MCF 10A (cell line): ENCODE measurements around the gene CKM. TPM values are rescaled to one million over a fixed set of nuclear protein-coding genes. Genes with fewer than 3 reads are reported as not detected.

Experiments
- BruUV-seq: library from RNA; stranded (reverse); fragments of 400-500 nt; replicated peaks from 2 replicates; lab custom pipeline; 2021; lab: Mats Ljungman, UMichigan
- CTCF ChIA-PET: fragments of 300-600 bp; sonication (Branson Sonifier 250); formaldehyde crosslinking; extraction: SDS; loops from one replicate; lab custom pipeline; 2021; ENCODE audit warnings: antibody characterized with exemption, inconsistent platforms; lab: Yijun Ruan, JAX
- POLR2A ChIA-PET: fragments of 300-600, 350-650 bp; sonication (Branson Sonifier 250); formaldehyde crosslinking; extraction: SDS; loops from one replicate; lab custom pipeline; 2020; ENCODE audit warnings: antibody characterized with exemption, inconsistent platforms; lab: Yijun Ruan, JAX
- DNase-seq: peaks from one replicate; pipeline ENCODE4 v3.0.0-alpha.2; 2018; ENCODE audit not compliant: unreplicated experiment
- H3K27ac Mint-ChIP-seq: one replicate; pipeline ENCODE4 v1.8.0; 2022; ENCODE audit warnings: mild to moderate bottlenecking, low read depth, mixed read lengths; ENCODE audit not compliant: unreplicated experiment
- H3K27me3 Mint-ChIP-seq: one replicate; pipeline ENCODE4 v1.8.0; 2022; ENCODE audit warnings: mixed read lengths; ENCODE audit not compliant: insufficient read depth, unreplicated experiment
- H3K36me3 Mint-ChIP-seq: one replicate; pipeline ENCODE4 v1.8.0; 2022; ENCODE audit warnings: mild to moderate bottlenecking, moderate library complexity, mixed read lengths; ENCODE audit not compliant: insufficient read depth, unreplicated experiment
- H3K4me1 Mint-ChIP-seq: one replicate; pipeline ENCODE4 v1.8.0; 2022; ENCODE audit warnings: mixed read lengths; ENCODE audit not compliant: insufficient read depth, unreplicated experiment
- H3K4me3 Mint-ChIP-seq: one replicate; pipeline ENCODE4 v1.8.0; 2022; ENCODE audit warnings: mild to moderate bottlenecking, moderate library complexity, mixed read lengths; ENCODE audit not compliant: unreplicated experiment
- H3K9me3 Mint-ChIP-seq: one replicate; pipeline ENCODE4 v1.8.0; 2022; ENCODE audit warnings: mixed read lengths; ENCODE audit not compliant: unreplicated experiment
- intact Hi-C: fragments of 100-400 bp; cut with micrococcal nuclease; formaldehyde crosslinking; loops from 2 replicates; pipeline ENCODE4 v1.14.1; 2022
- total RNA-seq: library from RNA; stranded (reverse); gene quantifications from 2 replicates; pipeline ENCODE4 v1.2.3, GENCODE V29; 2022
- TF ChIP-seq, protein P1 (sequence below): fragments of 200-600 bp; IDR thresholded peaks from one replicate; pipeline ENCODE4 v1.8.0; 2022; ENCODE audit warnings: antibody characterized with exemption, mild to moderate bottlenecking; ENCODE audit not compliant: unreplicated experiment

CKM gene
- total RNA-seq, 1 experiment from 2014 or later = not detected

DNA sequence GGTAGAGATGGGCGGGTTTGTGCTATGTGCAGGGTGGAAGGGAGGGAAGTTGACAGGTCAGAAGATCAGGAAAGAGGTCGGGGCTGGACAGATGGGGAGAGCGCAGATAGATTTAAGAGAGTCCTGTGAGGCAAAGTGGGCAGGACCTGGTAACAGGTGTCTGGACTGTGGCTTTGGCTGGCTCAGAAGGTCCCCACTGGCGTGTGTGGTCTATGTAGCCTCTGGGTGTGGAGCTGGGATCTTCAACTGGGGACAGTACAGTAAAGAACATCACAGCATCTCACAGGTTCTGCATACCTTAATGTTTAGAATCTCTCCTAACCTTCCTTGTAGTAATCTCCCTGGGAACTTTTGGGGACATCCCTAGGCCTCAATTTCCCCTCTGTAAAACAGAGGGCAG lies 17.7 kb downstream of the CKM start:
- H3K4me1 Mint-ChIP-seq = peaks cover 12% of the 10 kb centered on the region
- no peak overlapping the region for H3K27ac Mint-ChIP-seq
- no peaks in the 10 kb centered on the region for H3K9me3 Mint-ChIP-seq
- ChIA-PET CTCF (no interaction called here), POLR2A (interaction anchor here (1.2 kb wide), 1 partner anchor 31 kb away, joined by 4 read pairs; no protein-coding TSS in a partner anchor)
- no peaks in the 10 kb centered on the region for H3K27me3 Mint-ChIP-seq
- H3K4me3 Mint-ChIP-seq = no peak overlapping the region
- TF ChIP-seq, protein P1, sequence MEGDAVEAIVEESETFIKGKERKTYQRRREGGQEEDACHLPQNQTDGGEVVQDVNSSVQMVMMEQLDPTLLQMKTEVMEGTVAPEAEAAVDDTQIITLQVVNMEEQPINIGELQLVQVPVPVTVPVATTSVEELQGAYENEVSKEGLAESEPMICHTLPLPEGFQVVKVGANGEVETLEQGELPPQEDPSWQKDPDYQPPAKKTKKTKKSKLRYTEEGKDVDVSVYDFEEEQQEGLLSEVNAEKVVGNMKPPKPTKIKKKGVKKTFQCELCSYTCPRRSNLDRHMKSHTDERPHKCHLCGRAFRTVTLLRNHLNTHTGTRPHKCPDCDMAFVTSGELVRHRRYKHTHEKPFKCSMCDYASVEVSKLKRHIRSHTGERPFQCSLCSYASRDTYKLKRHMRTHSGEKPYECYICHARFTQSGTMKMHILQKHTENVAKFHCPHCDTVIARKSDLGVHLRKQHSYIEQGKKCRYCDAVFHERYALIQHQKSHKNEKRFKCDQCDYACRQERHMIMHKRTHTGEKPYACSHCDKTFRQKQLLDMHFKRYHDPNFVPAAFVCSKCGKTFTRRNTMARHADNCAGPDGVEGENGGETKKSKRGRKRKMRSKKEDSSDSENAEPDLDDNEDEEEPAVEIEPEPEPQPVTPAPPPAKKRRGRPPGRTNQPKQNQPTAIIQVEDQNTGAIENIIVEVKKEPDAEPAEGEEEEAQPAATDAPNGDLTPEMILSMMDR = no peak
- peaks cover 16% of the 10 kb centered on the region for H3K36me3 Mint-ChIP-seq
- intact Hi-C loops = no loop called here
- DNase-seq = no peak
- no TSS peak for BruUV-seq

DNA sequence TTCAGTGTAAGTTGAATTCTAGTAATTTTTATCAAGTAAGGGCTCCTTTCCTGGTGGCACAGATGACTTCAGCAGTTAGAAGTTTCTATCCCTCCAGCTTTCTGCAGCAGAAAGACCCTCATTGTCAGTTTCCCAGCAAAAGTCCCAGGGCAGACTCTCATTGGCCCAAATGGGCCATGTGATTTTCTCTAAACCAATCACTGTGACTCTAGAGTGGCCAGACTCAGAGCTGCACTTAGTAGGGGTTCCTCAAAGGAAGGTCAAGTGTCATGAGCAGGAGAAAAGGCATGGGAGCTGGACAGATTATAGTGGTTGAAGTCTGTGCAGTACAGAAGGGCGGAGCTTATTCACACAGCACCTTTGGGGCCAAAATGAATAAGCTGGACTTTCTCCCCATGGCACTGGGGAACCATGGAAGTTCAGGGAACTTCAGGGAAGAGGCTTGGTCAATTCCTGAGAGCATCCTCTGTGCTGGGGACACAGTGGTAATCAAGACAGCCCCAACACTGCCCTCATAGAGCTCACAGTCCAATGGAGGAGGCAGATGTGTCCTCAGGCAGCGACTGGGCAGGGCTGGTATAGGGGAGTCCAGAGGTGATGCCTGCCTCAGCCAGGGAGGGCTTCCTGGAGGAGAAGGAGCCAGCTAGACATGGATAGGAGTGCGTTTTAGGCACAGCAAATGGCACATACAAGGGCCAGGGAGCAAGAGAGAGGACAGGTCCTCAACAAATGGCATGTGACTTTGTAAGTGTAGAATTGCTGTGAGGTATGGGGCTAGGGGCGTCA lies 18.3 kb downstream of the CKM start:
- no peak for DNase-seq
- Mint-ChIP-seq H3K36me3 (peaks cover 18% of the 10 kb centered on the region), H3K27me3 (no peaks in the 10 kb centered on the region), H3K4me1 (peaks cover 12% of the 10 kb centered on the region), H3K27ac (no peak overlapping the region), H3K9me3 (no peaks in the 10 kb centered on the region), H3K4me3 (no peak overlapping the region)
- BruUV-seq = no TSS peak
- CTCF ChIA-PET = interaction anchor here (0.6 kb wide), 1 partner anchor 1173 kb away, joined by 3 read pairs; no protein-coding TSS in a partner anchor
- TF ChIP-seq, protein P1 = no peak
- intact Hi-C loops = no loop called here
- POLR2A ChIA-PET = no interaction called here

DNA sequence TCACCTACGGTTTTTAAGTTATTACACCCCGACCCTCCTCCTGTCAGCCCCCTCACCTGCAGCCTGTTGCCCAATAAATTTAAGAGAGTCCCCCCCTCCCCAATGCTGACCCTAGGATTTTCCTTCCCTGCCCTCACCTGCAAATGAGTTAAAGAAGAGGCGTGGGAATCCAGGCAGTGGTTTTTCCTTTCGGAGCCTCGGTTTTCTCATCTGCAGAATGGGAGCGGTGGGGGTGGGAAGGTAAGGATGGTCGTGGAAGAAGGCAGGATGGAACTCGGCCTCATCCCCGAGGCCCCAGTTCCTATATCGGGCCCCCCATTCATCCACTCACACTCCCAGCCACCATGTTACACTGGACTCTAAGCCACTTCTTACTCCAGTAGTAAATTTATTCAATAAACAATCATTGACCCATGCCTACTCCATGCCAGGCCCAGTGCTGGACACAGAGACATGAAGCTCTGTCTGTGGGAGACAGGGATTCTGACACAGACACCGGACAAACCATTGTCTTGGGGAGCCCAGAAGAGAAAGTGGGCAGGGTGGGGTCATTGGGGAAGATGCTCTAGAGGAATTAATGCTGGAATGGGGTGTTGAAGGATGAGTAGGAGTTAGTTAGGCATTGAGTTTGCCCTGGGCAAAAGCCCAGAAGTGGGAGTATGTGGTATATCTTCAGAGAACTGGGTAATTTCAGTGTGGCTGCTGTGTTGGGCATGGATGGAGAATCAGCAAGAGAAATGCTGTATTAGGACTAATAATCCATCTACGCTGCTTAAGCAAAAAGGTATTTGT lies 19.2 kb downstream of the CKM start:
- DNase-seq = no peak
- BruUV-seq = no TSS peak
- intact Hi-C loops = no loop called here
- H3K27me3 Mint-ChIP-seq = no peaks in the 10 kb centered on the region
- ChIA-PET CTCF (interaction anchor here (0.6 kb wide), 2 partner anchors 10 to 1172 kb away, joined by 3 read pairs; no protein-coding TSS in a partner anchor), POLR2A (no interaction called here)
- H3K27ac Mint-ChIP-seq = no peak overlapping the region
- H3K4me1 Mint-ChIP-seq = peaks cover 12% of the 10 kb centered on the region
- H3K36me3 Mint-ChIP-seq = peaks cover 20% of the 10 kb centered on the region
- H3K9me3 Mint-ChIP-seq = no peaks in the 10 kb centered on the region
- TF ChIP-seq, protein P1 = no peak
- H3K4me3 Mint-ChIP-seq = no peak overlapping the region

DNA sequence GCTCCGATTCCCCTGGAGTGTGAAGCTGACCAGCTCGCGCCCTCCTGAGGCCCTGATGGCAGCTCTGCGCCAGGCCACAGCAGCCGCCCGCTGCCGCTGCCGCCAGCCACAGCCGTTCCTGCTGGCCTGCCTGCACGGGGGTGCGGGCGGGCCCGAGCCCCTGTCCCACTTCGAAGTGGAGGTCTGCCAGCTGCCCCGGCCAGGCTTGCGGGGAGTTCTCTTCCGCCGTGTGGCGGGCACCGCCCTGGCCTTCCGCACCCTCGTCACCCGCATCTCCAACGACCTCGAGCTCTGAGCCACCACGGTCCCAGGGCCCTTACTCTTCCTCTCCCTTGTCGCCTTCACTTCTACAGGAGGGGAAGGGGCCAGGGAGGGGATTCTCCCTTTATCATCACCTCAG lies 20.3 kb downstream of the CKM start:
- Mint-ChIP-seq H3K9me3 (no peaks in the 10 kb centered on the region), H3K27ac (no peak overlapping the region), H3K36me3 (peaks cover 24% of the 10 kb centered on the region), H3K4me3 (no peak overlapping the region), H3K27me3 (no peaks in the 10 kb centered on the region), H3K4me1 (peaks cover 12% of the 10 kb centered on the region)
- BruUV-seq = no TSS peak
- POLR2A ChIA-PET = no interaction called here
- TF ChIP-seq, protein P1 = no peak
- intact Hi-C loops = no loop called here
- CTCF ChIA-PET = interaction anchor here (0.5 kb wide), 1 partner anchor 276 kb away, joined by 3 read pairs; no protein-coding TSS in a partner anchor
- DNase-seq = no peak
